ENCODE results near the gene OXSR1.

DNA sequence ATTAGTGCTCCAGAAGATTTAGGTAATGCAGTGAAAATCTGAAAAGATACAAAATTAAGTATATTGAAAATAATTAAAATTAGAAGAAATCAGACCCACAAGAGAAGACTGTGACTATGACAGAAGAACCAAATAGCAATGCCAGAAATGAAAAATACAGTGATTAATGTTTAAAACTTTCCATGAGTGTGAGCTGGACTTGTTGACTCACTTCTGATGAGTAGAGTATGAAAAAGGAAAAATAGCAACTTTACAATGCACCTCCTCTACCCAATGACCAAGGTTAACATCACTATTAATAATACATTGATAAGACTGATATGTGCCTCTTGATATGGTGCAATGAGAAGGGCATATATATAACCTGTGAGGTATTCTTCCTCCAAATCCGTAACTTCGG lies 60.9 kb downstream of the OXSR1 start:
- TF ChIP-seq, protein P1, sequence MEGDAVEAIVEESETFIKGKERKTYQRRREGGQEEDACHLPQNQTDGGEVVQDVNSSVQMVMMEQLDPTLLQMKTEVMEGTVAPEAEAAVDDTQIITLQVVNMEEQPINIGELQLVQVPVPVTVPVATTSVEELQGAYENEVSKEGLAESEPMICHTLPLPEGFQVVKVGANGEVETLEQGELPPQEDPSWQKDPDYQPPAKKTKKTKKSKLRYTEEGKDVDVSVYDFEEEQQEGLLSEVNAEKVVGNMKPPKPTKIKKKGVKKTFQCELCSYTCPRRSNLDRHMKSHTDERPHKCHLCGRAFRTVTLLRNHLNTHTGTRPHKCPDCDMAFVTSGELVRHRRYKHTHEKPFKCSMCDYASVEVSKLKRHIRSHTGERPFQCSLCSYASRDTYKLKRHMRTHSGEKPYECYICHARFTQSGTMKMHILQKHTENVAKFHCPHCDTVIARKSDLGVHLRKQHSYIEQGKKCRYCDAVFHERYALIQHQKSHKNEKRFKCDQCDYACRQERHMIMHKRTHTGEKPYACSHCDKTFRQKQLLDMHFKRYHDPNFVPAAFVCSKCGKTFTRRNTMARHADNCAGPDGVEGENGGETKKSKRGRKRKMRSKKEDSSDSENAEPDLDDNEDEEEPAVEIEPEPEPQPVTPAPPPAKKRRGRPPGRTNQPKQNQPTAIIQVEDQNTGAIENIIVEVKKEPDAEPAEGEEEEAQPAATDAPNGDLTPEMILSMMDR (IDR thresholded peaks at IDR 0.05; ENCODE audit: low read depth, low read length, missing input control) = no peak
- TF ChIP-seq, protein P2, sequence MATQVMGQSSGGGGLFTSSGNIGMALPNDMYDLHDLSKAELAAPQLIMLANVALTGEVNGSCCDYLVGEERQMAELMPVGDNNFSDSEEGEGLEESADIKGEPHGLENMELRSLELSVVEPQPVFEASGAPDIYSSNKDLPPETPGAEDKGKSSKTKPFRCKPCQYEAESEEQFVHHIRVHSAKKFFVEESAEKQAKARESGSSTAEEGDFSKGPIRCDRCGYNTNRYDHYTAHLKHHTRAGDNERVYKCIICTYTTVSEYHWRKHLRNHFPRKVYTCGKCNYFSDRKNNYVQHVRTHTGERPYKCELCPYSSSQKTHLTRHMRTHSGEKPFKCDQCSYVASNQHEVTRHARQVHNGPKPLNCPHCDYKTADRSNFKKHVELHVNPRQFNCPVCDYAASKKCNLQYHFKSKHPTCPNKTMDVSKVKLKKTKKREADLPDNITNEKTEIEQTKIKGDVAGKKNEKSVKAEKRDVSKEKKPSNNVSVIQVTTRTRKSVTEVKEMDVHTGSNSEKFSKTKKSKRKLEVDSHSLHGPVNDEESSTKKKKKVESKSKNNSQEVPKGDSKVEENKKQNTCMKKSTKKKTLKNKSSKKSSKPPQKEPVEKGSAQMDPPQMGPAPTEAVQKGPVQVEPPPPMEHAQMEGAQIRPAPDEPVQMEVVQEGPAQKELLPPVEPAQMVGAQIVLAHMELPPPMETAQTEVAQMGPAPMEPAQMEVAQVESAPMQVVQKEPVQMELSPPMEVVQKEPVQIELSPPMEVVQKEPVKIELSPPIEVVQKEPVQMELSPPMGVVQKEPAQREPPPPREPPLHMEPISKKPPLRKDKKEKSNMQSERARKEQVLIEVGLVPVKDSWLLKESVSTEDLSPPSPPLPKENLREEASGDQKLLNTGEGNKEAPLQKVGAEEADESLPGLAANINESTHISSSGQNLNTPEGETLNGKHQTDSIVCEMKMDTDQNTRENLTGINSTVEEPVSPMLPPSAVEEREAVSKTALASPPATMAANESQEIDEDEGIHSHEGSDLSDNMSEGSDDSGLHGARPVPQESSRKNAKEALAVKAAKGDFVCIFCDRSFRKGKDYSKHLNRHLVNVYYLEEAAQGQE (IDR thresholded peaks at IDR 0.05) = no peak
- TF ChIP-seq RAD21 (IDR thresholded peaks at IDR 0.05) (no peak), YY1 (IDR thresholded peaks at IDR 0.05) (no peak), GABPA (IDR thresholded peaks at IDR 0.05 in 1 of 2, conservative IDR thresholded peaks at IDR 0.05 in 1 of 2) (no peak), EGR1 (IDR thresholded peaks at IDR 0.05; ENCODE audit: low read depth in 2 of 2) (no peak), FOXA1 (IDR thresholded peaks at IDR 0.05) (no peak), TAF1 (conservative IDR thresholded peaks at IDR 0.05) (no peak), HNF4G (IDR thresholded peaks at IDR 0.05) (no peak), JUND (IDR thresholded peaks at IDR 0.05) (no peak), SP1 (IDR thresholded peaks at IDR 0.05) (no peak)
- TF ChIP-seq, protein P3, sequence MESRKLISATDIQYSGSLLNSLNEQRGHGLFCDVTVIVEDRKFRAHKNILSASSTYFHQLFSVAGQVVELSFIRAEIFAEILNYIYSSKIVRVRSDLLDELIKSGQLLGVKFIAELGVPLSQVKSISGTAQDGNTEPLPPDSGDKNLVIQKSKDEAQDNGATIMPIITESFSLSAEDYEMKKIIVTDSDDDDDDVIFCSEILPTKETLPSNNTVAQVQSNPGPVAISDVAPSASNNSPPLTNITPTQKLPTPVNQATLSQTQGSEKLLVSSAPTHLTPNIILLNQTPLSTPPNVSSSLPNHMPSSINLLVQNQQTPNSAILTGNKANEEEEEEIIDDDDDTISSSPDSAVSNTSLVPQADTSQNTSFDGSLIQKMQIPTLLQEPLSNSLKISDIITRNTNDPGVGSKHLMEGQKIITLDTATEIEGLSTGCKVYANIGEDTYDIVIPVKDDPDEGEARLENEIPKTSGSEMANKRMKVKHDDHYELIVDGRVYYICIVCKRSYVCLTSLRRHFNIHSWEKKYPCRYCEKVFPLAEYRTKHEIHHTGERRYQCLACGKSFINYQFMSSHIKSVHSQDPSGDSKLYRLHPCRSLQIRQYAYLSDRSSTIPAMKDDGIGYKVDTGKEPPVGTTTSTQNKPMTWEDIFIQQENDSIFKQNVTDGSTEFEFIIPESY (IDR thresholded peaks at IDR 0.05) = no peak
- TF ChIP-seq, protein P4, sequence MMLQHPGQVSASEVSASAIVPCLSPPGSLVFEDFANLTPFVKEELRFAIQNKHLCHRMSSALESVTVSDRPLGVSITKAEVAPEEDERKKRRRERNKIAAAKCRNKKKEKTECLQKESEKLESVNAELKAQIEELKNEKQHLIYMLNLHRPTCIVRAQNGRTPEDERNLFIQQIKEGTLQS (IDR thresholded peaks at IDR 0.05) = no peak
- TF ChIP-seq, protein P5, sequence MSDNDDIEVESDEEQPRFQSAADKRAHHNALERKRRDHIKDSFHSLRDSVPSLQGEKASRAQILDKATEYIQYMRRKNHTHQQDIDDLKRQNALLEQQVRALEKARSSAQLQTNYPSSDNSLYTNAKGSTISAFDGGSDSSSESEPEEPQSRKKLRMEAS (IDR thresholded peaks at IDR 0.05) = no peak

Data from liver (tissue), 3 donors.